ENCODE measurements around the gene CAMK1D. TPM values are rescaled to one million over a fixed set of nuclear protein-coding genes. Genes with fewer than 3 reads are reported as not detected.

Gene CAMK1D
- total RNA-seq, 2 experiments from 2014 or later, result 7.5 to 9.0 TPM

- Mint-ChIP-seq H3K4me3 (no peak overlapping the region), H3K4me1 (no peaks in the 10 kb centered on the region), H3K27ac (no peak overlapping the region), H3K9me3 (no peaks in the 10 kb centered on the region), H3K36me3 (no peaks in the 10 kb centered on the region), H3K27me3 (no peaks in the 10 kb centered on the region)
- DNase-seq, result no peak
- no peak for ATAC-seq (ENCODE audit: low read depth)
- POLR2A ChIA-PET, result no interaction called here
Observed at GRCh38 chr10:12629767-12630165, 280.4 kb downstream of the CAMK1D start.

- ATAC-seq (ENCODE audit: low read depth), result no peak
- no peaks in the 10 kb centered on the region for H3K9me3 Mint-ChIP-seq
- H3K36me3 Mint-ChIP-seq, result no peaks in the 10 kb centered on the region
- H3K27ac Mint-ChIP-seq, result no peak overlapping the region
- POLR2A ChIA-PET, result no interaction called here
- H3K4me1 Mint-ChIP-seq, result no peaks in the 10 kb centered on the region
- DNase-seq, result no peak
- H3K27me3 Mint-ChIP-seq, result no peaks in the 10 kb centered on the region
- H3K4me3 Mint-ChIP-seq, result no peak overlapping the region
Observed at GRCh38 chr10:12631216-12631615, 281.9 kb downstream of the CAMK1D start.

- Mint-ChIP-seq H3K36me3 (no peaks in the 10 kb centered on the region), H3K4me1 (peaks cover 1% of the 10 kb centered on the region), H3K27ac (no peak overlapping the region), H3K9me3 (no peaks in the 10 kb centered on the region), H3K4me3 (no peak overlapping the region), H3K27me3 (no peaks in the 10 kb centered on the region)
- DNase-seq (no peak), ATAC-seq (ENCODE audit: low read depth) (no peak)
- POLR2A ChIA-PET, result no interaction called here
Observed at GRCh38 chr10:12631787-12632562, 282.6 kb downstream of the CAMK1D start.

DNA sequence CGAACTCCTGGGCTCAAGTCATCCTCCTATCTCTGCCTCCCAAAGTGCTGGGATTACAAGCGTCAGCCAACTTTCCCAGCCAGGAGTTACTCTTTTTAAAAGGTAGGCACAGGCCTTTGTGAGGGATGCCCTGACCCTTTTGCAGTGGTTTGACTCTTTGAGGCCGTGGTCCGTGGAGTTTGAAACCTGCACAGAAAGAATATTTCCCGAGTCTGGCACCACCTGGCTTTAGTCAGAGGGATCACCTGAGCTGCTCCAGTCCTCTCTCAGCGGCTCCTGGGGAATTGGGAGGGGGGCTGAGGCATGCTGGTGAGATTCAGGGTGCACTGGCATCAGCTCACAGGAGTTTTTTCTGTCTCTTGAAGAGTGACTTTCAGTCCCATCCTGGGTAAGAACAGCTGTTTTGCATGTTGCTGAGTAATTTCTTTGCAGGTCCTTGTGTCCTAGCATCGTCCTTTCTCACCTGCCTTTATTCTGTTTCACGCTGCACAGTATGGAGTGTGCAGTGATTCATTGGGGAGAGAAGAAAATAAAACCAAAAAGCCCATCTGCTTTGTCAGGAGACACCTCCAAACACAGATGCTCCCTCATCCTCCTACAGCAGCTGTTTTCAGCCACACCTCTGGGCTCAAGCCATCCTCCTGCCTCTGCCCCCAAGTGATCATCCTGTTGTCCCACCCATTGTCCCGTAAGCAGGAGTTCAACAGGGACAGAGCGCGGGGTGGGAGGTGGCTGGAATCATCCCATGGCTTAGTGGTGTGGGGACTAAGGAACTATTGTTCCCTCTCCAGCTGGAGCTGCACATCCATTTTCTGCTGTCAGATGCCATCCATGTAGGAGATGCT, 284.7 kb downstream of the CAMK1D start:
- Mint-ChIP-seq H3K4me1 (peaks cover 8% of the 10 kb centered on the region), H3K27me3 (no peaks in the 10 kb centered on the region), H3K36me3 (no peaks in the 10 kb centered on the region), H3K4me3 (no peak overlapping the region), H3K9me3 (no peaks in the 10 kb centered on the region), H3K27ac (no peak overlapping the region)
- ATAC-seq (ENCODE audit: low read depth) (no peak), DNase-seq (no peak)
- POLR2A ChIA-PET, result no interaction called here

DNA sequence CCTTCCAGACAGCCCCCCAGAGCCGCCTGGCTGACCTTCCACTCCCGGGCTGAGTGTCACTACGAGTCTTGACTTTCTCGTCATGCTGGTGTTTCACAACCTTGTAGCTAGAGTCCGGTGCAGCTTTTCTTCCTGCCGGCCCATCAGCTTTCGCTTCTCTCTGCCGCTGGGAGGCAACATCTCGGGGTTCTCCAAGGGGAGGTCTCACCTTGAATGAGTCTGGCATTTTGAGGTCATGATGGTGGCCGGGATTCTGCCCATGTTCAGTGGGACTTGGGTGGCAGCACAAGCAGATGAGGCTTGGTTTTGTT, 285.2 kb downstream of the CAMK1D start:
- no peak overlapping the region for H3K27ac Mint-ChIP-seq

DNA sequence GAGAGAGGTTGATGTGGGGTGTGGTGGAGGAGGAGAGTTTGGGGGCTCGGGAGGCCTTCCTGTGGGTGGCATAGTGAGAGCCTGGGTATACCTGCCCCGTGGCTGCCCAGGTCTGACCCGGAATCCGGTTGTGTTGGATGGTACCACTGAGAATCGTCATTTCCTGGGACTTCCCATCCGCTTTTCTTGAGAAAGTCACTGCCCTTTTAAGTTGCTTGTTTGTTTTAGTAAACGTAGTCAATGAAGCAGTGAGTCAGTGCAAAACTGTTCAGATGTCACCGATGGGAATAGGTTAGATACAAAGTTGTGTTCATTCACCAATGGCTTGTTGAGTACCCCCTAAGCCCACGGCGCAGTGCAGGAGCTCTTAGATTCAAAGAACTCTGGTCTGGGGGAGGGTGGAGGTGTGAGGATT, 285.8 kb downstream of the CAMK1D start:
- Mint-ChIP-seq H3K36me3 (no peaks in the 10 kb centered on the region), H3K27ac (no peak overlapping the region), H3K4me3 (no peak overlapping the region), H3K4me1 (peaks cover 8% of the 10 kb centered on the region), H3K9me3 (no peaks in the 10 kb centered on the region), H3K27me3 (no peaks in the 10 kb centered on the region)
- POLR2A ChIA-PET, result no interaction called here
- no peak for DNase-seq
- no peak for ATAC-seq (ENCODE audit: low read depth)

More for the DNA sequence above, 285.2 kb downstream of the CAMK1D start:
- ATAC-seq (ENCODE audit: low read depth) (no peak), DNase-seq (no peak)
- Mint-ChIP-seq H3K27me3 (no peaks in the 10 kb centered on the region), H3K9me3 (no peaks in the 10 kb centered on the region), H3K4me3 (no peak overlapping the region), H3K36me3 (no peaks in the 10 kb centered on the region), H3K4me1 (peaks cover 8% of the 10 kb centered on the region)
- POLR2A ChIA-PET, result no interaction called here

DNA sequence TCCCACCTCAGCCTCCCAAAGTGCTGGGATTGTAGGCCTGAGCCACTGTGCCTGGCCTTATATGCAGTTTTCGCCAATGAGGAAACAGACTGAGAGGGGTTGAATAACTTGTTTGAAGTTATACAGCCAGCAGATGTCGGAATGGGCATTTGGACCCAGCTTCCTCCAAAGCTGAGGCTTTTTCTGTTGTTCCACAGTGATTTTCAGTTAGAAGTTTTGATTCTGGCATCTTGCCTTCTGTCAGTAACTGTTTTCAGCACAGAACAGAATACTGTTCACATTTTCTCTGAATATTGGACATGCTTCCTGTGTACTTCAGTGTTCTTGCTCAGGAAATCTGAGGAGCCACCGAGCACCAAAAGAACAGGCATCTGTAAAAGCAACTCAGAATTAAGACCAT, 287.2 kb downstream of the CAMK1D start:
- Mint-ChIP-seq H3K36me3 (no peaks in the 10 kb centered on the region), H3K27me3 (no peaks in the 10 kb centered on the region), H3K9me3 (no peaks in the 10 kb centered on the region), H3K4me3 (no peak overlapping the region), H3K4me1 (peaks cover 8% of the 10 kb centered on the region), H3K27ac (no peak overlapping the region)
- POLR2A ChIA-PET, result no interaction called here
- DNase-seq (no peak), ATAC-seq (ENCODE audit: low read depth) (no peak)

DNA sequence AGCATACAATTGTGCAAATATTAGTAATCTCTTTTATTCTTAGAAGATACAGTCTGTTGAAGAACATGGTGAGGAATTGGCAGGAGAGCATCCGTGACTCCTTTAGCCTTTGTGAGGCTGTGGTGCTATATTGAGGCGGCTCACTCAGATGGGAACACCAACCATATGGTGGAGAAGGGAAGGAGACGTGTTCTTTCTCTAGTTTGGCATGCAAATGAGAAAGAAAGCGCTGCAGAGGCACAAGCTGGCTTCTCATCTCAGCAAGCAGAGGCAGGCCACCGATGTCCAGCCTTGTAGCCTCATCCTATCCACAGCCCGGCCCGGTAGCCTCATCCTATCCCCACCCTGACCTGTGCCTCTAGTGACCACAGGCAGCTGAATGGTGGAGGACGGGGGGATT, 288.3 kb downstream of the CAMK1D start:
- POLR2A ChIA-PET, result interaction anchor here (0.6 kb wide), 2 partner anchors 68 to 398 kb away, joined by 3 to 6 read pairs; no protein-coding TSS in a partner anchor
- peaks cover 8% of the 10 kb centered on the region for H3K4me1 Mint-ChIP-seq

DNA sequence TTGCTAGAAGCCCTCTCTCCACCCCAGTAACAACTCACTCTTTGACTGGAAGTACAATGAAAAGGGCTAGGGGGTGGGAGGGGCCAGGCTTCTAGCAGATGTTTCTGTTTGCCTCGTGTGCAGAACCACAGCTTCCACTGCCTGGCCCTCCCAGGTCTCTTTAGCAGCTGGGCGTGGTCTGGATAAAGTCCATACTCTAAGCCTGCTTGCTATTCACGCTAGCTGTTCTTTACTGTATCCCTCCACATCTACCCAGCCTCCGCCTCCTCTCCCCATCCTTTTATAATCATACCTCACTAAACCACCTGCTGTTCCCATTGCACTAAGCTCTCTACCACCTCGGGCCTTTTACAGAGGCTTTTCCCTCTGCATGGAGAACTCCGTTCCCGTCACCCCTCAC, 288.8 kb downstream of the CAMK1D start:
- DNase-seq, result no peak
- Mint-ChIP-seq H3K4me3 (no peak overlapping the region), H3K27ac (no peak overlapping the region), H3K27me3 (no peaks in the 10 kb centered on the region), H3K36me3 (no peaks in the 10 kb centered on the region), H3K4me1 (peaks cover 8% of the 10 kb centered on the region), H3K9me3 (no peaks in the 10 kb centered on the region)
- ATAC-seq (ENCODE audit: low read depth), result peak; percentile 58
- POLR2A ChIA-PET, result interaction anchor here (0.6 kb wide), 1 partner anchor 399 kb away, joined by 3 read pairs; no protein-coding TSS in a partner anchor

More for the DNA sequence above, 288.3 kb downstream of the CAMK1D start:
- no peak overlapping the region for H3K27ac Mint-ChIP-seq
- no peak for ATAC-seq (ENCODE audit: low read depth)
- no peak for DNase-seq
- H3K36me3 Mint-ChIP-seq, result no peaks in the 10 kb centered on the region
- H3K27me3 Mint-ChIP-seq, result no peaks in the 10 kb centered on the region
- no peak overlapping the region for H3K4me3 Mint-ChIP-seq
- no peaks in the 10 kb centered on the region for H3K9me3 Mint-ChIP-seq

DNA sequence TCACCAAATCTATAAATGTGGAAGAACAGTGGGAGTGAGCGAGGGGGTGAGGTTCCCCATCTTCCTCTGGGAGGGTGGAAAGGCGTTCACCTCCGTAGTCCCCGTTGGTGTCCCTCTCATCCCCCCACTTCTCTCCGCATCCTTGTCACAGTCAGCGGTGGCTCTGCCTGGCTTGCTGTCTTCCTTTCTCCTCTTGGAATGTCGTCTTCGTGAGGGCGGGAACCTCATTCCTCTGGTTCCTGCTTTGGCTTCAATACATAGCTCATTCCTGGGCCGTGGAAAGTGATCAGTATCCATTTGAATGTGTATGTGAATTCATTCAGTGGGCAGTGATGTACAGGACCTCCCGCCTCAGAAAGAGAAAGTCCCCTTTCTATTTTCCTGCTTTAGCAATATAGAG, 289.4 kb downstream of the CAMK1D start:
- ATAC-seq (ENCODE audit: low read depth) (no peak), DNase-seq (no peak)
- Mint-ChIP-seq H3K4me3 (no peak overlapping the region), H3K4me1 (peaks cover 8% of the 10 kb centered on the region), H3K36me3 (no peaks in the 10 kb centered on the region), H3K27ac (no peak overlapping the region), H3K27me3 (no peaks in the 10 kb centered on the region), H3K9me3 (no peaks in the 10 kb centered on the region)
- POLR2A ChIA-PET, result no interaction called here

DNA sequence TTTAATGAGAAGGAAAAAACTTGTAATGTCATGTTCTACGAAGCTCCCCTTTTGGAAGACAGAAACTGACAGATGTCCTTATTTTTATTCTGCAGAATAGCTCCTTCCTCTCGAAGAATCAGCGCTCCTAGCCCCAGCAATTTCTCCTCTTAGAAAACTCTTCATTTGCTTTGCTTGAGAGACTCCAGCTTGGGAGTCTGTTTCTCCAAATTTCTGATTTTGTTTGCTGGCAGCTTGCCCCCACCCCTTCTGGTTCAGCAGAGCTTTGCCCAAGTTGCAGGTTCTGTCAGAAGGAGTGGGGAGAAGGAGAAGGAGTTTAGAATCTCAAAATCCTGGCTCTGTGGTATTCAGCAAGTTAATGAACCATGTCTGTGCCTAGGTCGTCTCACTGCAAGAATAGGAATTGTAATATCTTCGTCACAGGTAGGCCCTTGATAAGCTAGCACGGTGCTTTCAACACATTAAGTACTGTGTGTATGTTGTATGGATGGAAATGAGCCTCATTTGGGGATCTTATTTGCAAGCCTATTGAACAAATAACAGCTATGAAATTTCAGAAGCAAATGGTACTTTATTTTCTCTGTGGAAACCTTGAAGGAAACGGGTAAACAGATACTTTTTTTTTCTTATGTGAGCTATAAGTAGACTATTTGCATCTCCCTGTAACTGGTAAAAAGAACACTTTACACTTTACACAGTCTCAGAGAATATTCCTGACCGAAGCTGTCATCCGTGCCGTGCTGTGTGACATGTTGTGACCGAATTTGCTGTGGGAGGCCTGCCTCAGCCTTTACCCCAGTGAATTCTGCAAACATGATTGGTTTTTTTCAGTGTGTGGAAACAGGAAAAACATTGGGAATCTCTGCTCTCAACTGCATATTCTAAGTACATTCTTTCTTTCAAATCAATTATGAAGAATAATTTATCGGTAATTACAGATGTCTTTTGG, 290.9 kb downstream of the CAMK1D start:
- H3K27me3 Mint-ChIP-seq, result no peaks in the 10 kb centered on the region
- H3K9me3 Mint-ChIP-seq, result no peaks in the 10 kb centered on the region
- POLR2A ChIA-PET, result interaction anchor here (0.6 kb wide), 1 partner anchor 236 kb away, joined by 3 read pairs; no protein-coding TSS in a partner anchor
- DNase-seq (no peak), ATAC-seq (ENCODE audit: low read depth) (no peak)
- H3K4me3 Mint-ChIP-seq, result no peak overlapping the region
- no peak overlapping the region for H3K27ac Mint-ChIP-seq
- peaks cover 19% of the 10 kb centered on the region for H3K4me1 Mint-ChIP-seq
- no peaks in the 10 kb centered on the region for H3K36me3 Mint-ChIP-seq

DNA sequence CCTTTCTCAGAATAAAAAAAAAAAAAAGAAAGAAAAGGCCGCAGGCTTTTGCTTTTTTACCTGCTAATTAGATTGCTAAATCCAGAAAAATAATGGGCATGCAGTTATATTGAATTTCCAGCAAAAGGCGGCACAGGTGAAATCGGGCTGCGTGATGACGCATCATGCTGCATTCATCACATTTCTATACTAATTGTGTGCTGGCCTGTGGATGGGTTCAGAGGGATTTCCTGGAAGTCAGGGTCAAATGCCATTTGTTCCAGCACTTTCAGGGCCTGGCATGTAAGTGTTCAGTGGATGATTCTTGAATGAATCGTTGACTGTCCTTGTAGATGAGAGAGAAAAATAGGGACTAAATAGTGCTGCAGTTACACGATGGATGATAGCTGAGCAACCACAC, 292.7 kb downstream of the CAMK1D start:
- ATAC-seq (ENCODE audit: low read depth) (no peak), DNase-seq (no peak)
- Mint-ChIP-seq H3K27ac (no peak overlapping the region), H3K4me3 (no peak overlapping the region), H3K9me3 (no peaks in the 10 kb centered on the region), H3K27me3 (no peaks in the 10 kb centered on the region), H3K4me1 (peaks cover 18% of the 10 kb centered on the region), H3K36me3 (no peaks in the 10 kb centered on the region)
- POLR2A ChIA-PET, result no interaction called here

DNA sequence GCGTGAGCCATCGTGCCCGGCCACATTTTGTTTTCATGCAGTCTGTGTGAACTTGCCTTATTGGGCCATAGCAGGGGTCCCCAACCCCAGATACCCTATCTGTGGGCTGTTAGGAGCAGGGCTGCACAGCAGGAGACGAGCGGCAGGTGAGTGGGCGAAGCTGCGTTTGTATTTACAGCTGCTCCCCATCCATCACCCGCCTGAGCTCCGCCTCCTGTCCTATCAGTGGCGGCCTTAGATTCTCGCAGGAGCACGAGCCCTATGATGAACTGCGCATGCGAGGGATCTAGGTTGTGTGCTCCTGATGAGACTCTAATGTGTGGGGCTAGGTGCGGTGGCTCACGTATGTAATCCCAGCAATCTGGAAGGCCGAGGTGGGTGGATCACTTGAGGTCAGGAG, 293.9 kb downstream of the CAMK1D start:
- ATAC-seq (ENCODE audit: low read depth), result no peak
- no peak for DNase-seq
- no peaks in the 10 kb centered on the region for H3K36me3 Mint-ChIP-seq
- POLR2A ChIA-PET, result no interaction called here
- H3K9me3 Mint-ChIP-seq, result no peaks in the 10 kb centered on the region
- H3K27me3 Mint-ChIP-seq, result no peaks in the 10 kb centered on the region
- H3K4me3 Mint-ChIP-seq, result no peak overlapping the region
- no peak overlapping the region for H3K27ac Mint-ChIP-seq
- H3K4me1 Mint-ChIP-seq, result peaks cover 14% of the 10 kb centered on the region
